GM18502 (cell line): ENCODE results near the gene OIP5.
"Not testable (repeated sequence)": the region's sequence is repeated elsewhere in the genome, so short reads cannot be mapped to it uniquely, and the experiment has no call there.

ENCODE experiments used
- ATAC-seq: cut with Tn5 transposase; IDR thresholded peaks from one replicate; pipeline ENCODE4 v1.9.1; 2021; ENCODE audit warnings: mild to moderate bottlenecking; ENCODE audit not compliant: unreplicated experiment, poor library complexity

OIP5 gene

DNA sequence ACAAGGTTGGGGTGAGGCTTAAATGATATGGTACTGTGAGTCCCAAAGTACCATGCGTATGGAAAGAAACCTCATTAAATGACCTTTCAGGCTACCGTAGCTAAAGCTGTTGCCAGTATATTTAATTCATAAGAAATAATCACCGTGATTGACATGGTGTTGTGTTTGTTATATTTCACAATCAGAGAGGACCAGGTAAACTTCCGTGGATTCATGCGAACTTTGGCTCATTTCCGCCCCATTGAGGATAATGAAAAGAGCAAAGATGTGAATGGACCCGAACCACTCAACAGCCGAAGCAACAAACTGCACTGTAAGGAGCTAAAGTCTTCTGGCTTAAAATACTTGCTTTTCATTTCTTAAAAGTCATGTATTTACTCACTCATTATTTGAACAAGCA, 69.8 kb downstream of the OIP5 start:
- no peak for ATAC-seq

- ATAC-seq: not testable (repeated sequence)
Observed at GRCh38 chr15:41260924-41261323, 71.5 kb downstream of the OIP5 start.

DNA sequence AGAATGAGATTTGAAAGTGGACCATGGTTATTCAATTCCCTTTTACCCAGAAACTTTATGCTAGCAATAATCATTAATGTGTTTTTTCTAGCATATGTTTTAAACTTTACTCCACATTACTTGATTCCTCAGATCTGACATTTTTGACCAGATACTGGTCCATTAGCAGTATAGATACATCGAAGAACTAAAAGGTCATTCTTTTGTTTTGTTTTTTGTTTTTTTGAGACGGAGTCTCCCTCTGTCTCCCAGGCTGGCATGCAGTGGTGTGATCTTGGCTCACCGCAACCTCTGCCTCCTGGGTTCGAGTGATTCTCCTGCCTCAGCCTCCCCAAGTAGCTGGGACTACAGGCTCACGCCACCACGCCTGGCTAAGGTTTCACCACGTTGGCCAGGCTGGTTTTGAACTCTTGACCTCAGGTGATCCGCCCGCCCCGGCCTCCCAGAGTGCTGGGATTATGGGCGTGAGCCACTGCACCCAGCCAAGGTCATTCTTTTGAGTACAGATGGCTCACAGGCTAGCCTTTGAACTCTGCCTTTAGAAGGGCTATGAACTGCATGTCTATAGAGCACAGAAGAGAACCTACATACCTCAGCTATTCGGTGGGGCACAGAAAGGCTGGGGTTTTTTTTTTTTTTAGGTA, 72.7 kb downstream of the OIP5 start:
- no peak for ATAC-seq
